Measurements from ENCODE around the gene OMP.
A peak's percentile ranks its signal among the peaks of the same experiment; 100 is the strongest.

Gene OMP

GRCh38 chr11:77113382-77114088, 10.9 kb downstream of the OMP start:
- TF ChIP-seq CTCF (IDR thresholded peaks at IDR 0.05) (peak; percentile 70), ZFX (IDR thresholded peaks at IDR 0.05; ENCODE audit: borderline replicate concordance) (no peak)
- H3K27ac ChIP-seq, result no peak overlapping the region

- TF ChIP-seq CTCF (IDR thresholded peaks at IDR 0.05) (no peak), ZFX (IDR thresholded peaks at IDR 0.05; ENCODE audit: borderline replicate concordance) (no peak)
- no peak overlapping the region for H3K27ac ChIP-seq
Measured at GRCh38 chr11:77114089-77114463, 11.4 kb downstream of the OMP start.

- TF ChIP-seq ZFX (IDR thresholded peaks at IDR 0.05; ENCODE audit: borderline replicate concordance) (no peak), CTCF (IDR thresholded peaks at IDR 0.05) (peak; percentile 17; the same call in 1 of the 2 replicates)
- no peak overlapping the region for H3K27ac ChIP-seq
Measured at GRCh38 chr11:77115181-77115611, 12.6 kb downstream of the OMP start.

- TF ChIP-seq CTCF (IDR thresholded peaks at IDR 0.05), result no peak
- no peak for TF ChIP-seq ZFX (IDR thresholded peaks at IDR 0.05; ENCODE audit: borderline replicate concordance)
- H3K27ac ChIP-seq, result no peak overlapping the region
Measured at GRCh38 chr11:77115956-77116355, 13.3 kb downstream of the OMP start.

- H3K27ac ChIP-seq, result no peak overlapping the region
- no peak for TF ChIP-seq ZFX (IDR thresholded peaks at IDR 0.05; ENCODE audit: borderline replicate concordance)
- TF ChIP-seq CTCF (IDR thresholded peaks at IDR 0.05), result no peak
Measured at GRCh38 chr11:77117492-77117891, 14.9 kb downstream of the OMP start.

- TF ChIP-seq ZFX (IDR thresholded peaks at IDR 0.05; ENCODE audit: borderline replicate concordance), result no peak
- TF ChIP-seq CTCF (IDR thresholded peaks at IDR 0.05), result no peak
- no peak overlapping the region for H3K27ac ChIP-seq
Measured at GRCh38 chr11:77118086-77118485, 15.4 kb downstream of the OMP start.

GRCh38 chr11:77118971-77119370, 16.3 kb downstream of the OMP start:
- TF ChIP-seq CTCF (IDR thresholded peaks at IDR 0.05), result no peak
- TF ChIP-seq ZFX (IDR thresholded peaks at IDR 0.05; ENCODE audit: borderline replicate concordance), result no peak
- no peak overlapping the region for H3K27ac ChIP-seq

Data from 22Rv1 (cell line).